EH (cell line): ENCODE measurements around the gene LRP6.
"Not testable (repeated sequence)": the region's sequence is repeated elsewhere in the genome, so short reads cannot be mapped to it uniquely, and the experiment has no call there.

Experiments used
- DNase-seq: peaks from one replicate; pipeline ENCODE4 v3.0.0-alpha.2; 2015; ENCODE audit warnings: low read depth

The LRP6 gene

DNA sequence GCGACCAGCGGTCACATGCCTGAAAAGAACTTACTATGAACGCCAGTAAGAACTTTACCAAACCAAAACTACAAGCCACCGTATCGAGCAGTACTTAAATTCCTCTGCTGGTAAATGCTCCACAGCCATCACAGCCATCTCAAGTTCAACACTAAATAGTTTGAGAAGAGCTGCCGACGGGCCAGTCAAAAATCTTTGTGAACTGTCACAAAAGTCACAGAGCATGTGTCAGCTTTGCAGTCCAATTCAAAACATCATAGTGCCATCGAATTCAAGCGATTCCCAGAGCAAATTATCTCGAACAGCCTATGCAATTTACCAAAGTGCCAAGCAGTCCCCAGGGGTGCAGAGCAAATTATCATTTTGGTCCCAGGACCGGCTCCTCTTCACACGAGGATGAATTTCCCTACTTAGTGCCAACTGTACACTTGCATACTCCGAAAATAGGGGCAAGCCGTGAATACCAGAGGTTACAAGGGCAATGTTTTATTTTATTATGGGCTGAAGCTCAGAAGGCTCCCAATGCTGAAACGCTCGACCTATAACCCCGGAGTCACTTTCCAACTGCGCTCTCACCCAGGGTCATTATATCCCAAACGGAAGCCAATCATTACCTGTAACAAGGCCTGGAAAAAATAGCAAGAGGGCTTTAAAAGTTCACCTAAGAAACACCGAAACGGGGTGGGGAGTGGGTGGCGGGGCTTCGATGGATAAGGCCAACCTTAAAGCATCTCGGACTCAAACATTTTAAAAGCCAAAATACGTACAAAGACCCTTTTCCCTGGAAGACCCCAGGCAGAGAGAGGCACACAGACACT, 1.1 kb downstream of the LRP6 start:
- peak; percentile 66 for DNase-seq

DNA sequence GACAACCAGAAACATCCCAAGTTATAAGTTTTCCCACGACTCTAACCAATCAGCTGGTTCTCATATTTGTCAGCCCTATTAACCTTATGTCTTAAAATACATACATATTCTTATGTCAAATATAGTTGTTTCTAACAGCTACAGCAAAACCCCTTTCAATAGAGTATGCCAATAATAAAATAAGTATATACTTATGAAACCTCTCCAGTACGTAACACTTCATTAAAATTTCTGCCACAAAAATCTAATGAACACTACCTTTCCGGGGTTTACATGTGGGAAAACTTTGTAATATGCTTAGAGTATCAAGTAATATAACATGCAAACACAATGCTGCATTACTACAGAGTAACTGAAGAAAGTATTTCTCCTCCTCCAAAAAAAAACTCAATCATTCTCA, 1.8 kb downstream of the LRP6 start:
- no peak for DNase-seq

DNA sequence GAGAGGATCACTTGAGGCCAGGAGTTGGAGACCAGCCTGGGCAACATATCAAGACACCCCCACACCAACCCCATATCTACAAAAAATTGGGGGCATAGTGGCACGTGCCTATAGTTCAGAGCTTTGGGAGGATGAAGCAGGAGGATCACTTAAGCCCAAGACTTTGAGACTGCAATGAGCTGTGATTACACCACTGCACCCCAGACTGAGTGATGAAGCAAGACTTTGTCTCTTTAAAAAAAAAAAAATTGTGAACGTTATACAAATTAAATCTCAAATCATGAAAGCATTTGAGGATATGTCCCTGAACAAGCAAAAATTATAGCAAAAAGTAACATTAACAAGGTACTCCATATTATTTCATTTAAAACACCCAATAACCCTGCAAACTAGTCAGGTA, 2.9 kb downstream of the LRP6 start:
- DNase-seq: no peak

DNA sequence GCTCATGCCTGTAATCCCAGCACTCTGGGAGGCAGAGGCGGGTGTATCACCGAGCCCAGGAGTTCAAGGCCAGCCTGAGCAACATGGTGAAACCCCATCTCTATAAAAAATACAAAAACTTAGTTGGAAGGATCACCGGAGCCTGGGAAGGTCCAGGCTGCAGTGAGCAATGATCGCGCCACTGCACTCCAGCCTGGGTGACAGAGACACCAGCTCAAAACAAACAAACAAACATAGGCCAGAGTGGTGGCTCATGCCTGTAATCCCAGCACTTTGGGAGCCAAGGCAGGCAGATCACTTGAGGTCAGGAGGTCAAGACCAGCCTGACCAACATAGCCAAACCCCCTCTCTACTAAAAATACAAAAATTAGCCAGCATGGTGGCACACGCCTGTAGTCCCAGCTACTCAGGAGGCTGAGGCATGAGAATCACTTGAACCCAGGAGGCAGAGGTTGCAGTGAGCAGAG, 10.5 kb downstream of the LRP6 start:
- not testable (repeated sequence) for DNase-seq

DNA sequence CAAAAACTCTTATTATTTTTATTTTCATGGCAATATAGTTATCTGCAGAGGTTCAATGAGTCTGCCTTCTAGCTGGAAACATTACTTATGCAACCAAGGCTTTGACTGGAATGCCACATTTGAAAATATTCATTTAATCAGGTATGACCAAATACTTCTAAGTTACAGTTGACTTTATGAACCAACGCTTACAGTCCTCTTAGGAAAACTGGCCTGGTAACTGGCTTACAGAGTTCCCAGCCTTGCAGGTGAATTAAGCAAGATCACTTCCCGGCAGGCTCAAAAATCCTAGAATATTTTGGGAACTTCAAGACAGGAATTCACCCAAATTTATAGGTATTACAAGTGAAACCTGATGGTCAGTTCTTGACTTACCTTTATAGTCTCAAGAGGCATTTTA, 12.3 kb downstream of the LRP6 start:
- no peak for DNase-seq

DNA sequence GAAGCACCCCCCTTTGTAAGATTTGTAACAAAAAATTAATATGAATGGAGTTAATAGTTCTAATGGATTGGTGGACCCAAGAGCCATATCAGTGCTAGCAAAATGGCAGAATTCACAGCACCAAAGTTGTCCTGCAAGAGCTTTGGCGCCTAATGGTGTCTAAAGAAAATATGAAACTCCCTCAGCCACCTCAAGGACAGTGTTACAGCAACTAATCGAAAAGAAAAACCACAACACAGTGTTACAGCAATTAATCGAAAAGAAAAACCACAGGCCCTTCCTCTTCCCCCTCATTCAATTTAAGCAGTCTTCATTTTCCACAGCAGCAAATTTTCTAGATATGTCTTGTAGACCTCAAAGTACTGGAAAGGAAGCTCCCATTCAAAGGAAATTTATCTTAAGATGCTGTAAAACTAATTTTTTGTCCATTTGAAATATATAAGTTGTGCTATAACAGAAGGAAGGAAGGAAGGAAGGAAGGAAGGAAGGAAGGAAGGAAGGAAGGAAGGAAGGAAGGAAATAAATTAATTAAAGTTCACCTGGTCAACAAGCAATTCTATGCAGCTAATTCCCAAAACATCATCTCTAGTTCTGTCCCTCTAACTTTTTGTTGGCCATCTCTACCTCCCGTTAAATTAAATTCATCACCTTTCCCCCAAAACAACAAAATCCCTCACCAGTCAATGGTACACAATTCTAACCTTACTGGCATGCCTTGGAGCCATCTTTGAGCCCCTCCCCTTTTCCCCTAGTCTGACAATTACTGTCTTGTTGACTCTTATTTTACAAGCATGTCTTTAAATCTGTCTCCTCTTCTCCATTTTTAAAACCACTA, 17.4 kb downstream of the LRP6 start:
- DNase-seq: no peak

DNA sequence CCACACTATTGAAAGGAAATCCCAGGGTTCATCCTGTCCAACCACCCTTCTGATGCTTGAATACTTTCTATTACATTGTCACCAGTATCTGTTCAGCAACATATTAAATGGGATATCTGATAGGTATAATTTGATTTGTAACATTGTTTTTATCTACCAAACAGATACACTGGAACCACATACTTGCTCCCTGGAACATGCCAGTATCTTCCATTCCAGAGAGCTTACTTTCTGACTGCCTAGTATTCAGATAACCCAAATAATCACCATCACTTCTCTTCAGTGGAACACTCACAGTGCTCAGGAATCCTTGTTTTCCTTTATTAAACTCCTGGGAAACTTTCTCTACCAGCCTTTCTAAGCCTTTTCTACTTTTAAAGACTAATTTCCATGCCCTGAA, 19.3 kb downstream of the LRP6 start:
- DNase-seq: peak; percentile 5

DNA sequence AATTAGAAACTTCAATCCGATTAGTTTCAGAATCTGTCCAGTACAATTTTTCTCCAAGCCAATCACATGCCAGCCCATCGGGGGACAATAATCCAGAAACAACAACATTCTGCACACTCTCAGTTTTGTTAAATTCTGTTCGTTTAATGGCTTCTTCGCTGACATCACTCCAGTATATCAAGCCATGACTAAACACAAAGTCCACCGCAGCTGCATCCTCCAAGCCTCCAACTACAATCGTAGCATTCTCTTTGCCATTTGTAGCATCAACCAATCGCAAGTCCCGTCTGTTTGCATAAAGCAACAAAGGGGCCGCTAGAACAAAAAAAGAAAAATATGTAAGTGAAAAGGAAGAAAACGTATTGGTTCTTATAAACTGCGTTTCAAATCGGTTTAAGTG, 22.5 kb downstream of the LRP6 start:
- DNase-seq: no peak

DNA sequence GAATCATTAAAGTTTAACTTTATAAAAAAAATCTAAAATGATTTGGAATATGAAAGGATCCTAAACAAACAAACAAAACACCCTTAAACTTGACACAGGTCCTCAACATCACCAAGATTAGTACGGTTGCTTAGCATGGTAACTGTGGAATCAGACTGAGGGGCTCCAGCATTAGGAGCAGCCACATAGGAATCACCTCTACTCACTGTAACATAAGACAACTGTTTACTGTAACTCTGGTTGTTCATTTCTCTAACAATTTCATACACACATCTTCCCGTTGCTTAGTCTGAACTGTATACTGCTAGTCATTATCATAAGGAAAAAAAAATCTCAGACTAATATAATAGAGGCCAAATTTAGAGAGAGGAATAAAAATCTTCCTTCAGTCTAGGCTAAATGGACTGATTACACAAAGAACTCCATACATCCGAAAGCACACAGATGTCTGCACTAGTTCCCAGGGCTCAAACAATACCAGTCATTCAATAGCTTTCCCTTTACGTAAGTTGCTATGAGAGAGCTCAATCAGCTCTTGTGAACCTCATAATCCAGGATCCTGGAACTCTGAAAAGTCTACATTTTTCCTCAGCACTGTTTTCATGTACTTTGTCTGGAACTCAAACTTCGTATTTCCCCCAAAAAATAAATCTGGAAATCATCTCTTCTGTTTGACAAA, 26.0 kb downstream of the LRP6 start:
- DNase-seq: no peak

DNA sequence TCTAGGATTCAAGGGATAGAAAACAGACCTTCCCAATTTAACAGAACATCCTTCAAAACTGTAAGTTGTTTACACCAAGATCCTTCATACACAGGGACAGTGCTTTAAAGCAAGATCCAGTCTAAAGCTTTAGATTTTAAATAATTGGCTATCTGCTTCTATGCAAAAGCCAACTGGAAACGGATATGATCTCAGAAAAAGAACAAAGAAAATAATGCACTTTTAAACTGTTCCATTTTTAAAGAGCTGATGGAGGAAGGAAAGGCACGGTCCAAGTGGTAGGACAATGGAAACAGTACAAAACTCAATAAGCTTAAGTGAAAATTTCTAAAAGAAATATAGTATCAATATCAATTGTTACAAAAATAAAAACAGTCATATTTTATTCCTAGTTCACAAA, 27.7 kb downstream of the LRP6 start:
- DNase-seq: no peak

DNA sequence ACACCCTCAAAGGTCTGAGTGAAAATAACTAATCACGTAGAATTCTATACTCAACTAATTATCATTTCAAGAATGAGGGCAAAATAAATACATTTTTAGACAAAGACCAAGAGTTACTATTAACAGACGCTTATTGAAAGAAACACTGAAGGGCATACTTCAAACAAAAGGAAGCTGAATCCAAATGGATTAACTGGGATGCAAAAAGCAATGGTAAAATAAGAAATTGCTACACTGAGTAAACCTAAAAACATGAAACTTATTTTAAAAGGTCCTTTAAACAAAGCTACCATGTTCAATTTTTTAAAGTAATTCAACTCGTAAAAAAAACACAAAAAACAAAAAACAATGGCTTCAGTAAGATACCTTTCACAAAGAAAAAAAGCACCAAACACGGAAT, 28.2 kb downstream of the LRP6 start:
- no peak for DNase-seq

DNA sequence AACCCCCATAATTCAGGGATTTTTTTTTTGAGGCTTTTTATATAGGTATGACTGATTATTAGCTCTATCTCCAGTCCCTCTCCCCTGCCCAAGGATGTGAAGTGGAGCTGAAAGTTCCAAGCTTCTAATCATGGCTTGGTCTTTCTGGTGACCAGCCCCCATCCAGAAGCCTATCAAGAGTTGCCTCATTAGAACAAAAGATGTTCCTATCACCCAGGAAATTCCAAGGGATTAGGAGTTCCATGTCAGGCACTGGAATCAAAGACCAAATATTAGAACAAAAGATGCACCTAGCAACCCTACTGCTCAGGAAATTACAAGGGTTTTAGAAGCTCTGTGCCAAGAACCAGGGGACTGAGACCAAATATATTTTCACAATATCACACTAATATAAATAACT, 29.9 kb downstream of the LRP6 start:
- DNase-seq: no peak

DNA sequence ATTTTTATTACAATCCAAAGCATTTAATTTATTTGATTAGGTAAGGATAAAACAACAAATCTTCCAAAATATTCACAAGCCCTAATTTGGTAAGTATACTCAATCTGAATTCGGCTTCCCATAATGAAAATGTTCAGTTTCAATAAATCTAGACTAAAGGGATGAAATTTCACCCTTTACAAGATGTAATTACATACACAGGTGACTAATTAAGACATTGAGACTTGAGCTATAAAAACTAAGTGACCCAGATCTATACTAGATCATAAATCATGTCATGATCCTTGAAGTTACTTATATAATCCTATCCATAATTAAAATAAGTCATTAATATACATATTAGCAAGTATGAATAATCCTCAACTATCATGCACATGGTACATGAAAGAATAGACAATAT, 36.6 kb downstream of the LRP6 start:
- DNase-seq: no peak

DNA sequence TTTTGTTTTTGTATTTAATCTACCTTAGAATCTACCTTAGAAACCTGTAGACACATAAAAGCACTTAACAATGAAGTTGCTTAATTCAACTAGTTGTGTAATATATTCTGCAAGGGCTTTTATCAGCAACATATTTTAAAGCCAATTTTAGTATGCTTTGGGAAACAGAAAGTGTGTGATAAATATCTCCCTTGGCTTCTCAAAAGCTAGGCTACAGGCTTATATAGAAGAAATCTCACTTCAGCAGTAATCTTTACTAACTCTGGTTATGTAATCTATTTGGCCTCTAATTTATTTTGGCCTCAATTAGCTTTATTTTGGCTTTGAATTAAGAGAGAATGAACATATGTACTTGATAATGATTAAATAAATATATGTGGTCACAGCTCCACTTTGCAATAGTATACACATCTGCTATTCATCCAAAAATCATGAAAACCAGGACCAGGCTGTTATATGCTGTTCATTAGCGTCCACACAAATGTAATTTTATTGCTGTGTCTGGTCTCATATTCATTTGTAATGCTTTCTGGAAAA, 37.2 kb downstream of the LRP6 start:
- peak; percentile 27 for DNase-seq

DNA sequence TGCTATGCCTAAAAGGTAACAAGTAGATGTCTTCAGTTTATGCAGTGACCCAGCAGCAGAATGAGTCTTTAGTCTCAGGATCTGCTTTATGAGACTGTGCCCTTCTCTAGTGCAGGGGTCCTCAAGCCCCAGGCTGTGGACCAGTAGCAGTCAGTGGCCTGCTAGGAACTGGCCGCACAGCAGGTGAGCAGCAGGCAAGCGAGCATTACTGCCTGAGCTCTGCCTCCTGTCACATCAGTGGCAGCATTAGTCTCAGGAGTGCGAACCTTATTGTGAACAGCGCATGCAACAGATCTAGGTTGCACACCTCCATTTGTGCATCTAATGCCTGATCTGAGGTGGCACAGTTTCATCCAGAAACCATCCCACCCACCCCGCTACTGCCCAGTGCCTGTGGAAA, 38.4 kb downstream of the LRP6 start:
- DNase-seq: no peak

DNA sequence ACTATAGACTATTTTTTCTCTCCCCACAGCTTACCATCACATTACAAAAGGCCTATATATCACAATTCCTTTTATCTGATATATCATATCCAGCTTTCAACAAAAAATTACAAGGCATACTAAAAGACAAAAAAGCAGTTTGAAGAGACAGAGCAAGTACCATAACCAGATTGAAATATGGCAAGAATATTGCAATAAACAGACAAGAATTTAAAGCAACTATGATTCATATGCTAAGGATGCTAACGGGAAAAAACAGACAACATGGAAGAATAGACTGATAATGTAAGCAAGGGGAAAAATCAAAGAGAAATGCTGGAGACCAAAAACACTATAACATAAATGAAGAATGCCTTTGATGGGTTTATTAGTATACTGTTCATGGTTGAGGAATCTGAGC, 40.7 kb downstream of the LRP6 start:
- no peak for DNase-seq

DNA sequence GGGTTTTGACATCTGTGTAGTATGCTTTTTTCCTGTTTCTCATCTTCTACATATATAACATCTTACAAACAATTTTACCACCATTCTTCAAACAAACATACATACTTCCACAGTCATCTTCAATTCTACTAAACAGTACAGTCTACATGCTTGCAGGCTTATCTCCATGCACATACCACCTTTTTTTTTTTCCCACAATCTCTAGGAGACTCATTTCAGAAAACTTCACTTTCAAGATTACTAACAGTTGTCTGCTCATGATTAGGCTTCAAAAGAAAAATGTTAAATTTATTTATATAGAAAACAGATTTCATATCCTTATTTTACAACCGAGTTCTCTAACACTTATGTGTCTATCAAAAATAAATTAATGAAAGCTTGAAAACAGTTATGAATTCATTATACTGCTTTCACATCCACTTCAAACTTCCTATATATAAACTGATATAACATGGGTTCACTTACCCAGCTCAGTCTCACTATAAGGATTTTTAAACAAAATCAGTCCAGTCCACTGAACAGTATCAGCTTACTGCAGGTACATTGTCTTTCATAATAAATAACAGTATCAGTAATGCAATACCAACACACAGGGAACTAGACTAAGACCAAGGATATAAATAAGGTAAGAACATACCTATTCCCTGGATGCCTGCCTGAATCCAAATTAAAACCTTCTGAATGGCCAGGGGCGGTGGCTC, 42.5 kb downstream of the LRP6 start:
- DNase-seq: peak; percentile 72

DNA sequence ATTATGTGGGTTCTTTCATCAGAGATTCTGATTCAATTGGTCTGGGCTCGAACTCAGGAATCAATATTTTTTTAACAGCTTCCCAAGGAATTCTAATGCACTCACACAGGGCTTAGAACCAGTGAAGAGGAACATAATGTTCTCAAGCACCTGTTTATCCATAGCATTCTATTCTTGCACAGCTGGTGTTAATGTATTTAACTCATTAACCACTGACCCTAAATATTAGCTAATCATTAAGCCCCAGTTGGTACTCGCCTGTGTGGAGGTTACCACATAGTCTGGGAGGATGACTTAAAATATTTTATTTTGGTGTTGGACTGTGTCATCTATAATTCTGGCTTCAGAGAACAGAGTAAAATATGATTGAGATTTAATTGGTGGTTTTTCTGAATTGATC, 45.3 kb downstream of the LRP6 start:
- no peak for DNase-seq

DNA sequence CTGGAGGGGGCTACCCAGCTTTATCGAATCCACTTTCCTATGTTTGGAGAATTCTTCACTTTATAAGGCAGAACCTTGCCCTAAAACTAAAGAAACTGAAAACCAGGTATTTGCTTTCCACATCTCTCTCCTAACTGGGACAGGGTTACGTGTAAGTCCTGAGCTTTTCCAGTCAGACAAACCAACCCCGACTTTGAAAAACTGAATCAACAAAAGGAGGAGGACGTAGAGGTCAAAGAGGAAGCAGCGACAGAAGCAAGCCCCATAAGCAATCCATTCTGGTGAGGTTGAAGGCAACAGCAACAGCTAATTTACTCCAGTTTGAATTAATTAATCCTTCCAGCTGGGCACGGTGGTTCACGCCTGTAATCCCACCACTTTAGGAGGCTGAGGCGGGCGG, 47.2 kb downstream of the LRP6 start:
- no peak for DNase-seq

DNA sequence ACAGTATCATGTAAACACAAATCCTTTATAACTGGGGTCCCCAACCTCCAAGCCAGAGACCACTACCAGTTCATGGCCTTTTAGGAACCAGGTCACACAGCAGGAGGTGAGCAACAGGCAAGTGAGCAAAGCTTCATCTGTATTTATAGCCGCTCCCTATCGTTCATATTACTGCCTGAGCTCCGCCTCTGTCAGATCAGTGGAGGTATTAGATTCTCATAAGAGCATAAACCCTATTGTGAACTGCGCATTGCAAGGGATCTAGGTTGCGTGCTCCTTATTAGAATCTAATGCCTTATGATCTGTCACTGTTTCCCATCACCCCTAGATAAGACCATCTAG, 49.9 kb downstream of the LRP6 start:
- DNase-seq: no peak

DNA sequence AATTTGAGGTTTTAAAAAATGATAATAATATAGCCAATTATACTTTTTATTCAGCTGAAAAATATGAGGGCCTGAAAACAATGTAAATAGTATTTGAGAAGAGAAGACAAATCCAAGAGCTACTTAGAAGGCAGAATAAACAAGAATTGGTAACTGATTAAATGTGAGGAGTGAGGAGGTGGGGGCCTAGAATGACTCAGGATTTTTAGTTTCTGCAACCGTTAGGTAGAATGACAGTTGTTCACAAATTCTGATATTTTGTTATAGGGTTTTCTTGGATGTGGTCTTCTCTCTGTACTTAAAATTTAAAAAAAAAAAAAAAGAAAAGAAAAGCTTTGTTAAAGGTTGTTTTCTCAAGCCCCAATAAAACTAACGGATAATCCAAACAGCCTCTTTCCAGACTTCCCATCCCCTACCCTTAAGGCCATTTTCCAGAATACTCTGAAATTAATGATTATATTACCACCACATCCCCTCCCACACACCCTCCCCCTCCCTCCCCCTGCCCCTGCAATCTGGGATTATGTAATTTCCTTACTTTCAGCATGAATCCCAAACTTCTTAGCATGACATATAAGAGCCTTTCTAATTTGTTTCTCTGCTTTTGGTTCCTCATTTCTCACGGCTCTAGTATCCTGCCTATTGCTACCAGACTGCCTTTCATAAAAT, 50.4 kb downstream of the LRP6 start:
- no peak for DNase-seq
